HepG2 (cell line): ENCODE results near the gene ODAD4. TPM values are rescaled to one million over a fixed set of nuclear protein-coding genes. Genes with fewer than 3 reads are reported as not detected.

Source experiments
- HNRNPH1 ChIP-seq: fragments of 200-400 bp; formaldehyde crosslinking; optimal IDR thresholded peaks from 2 replicates; pipeline ENCODE3; 2017; ENCODE audit warnings: mild to moderate bottlenecking, low read depth, low read length
- NFE2L1 ChIP-seq: sonication (generic); formaldehyde crosslinking; IDR thresholded peaks from 2 replicates; pipeline ENCODE4 v1.4.0; 2020; ENCODE audit warnings: missing genetic modification reagents, mild to moderate bottlenecking, borderline replicate concordance
- NR0B2 ChIP-seq: sonication (generic); formaldehyde crosslinking; IDR thresholded peaks from 2 replicates; pipeline ENCODE4 v1.4.0; 2020; ENCODE audit warnings: mild to moderate bottlenecking, missing genetic modification reagents
- POLR2G ChIP-seq: fragments of 200-400 bp; formaldehyde crosslinking; IDR thresholded peaks from 2 replicates; pipeline ENCODE4 v1.6.1; 2018; ENCODE audit warnings: mild to moderate bottlenecking, low read depth, low read length, moderate library complexity
- PPARG ChIP-seq: conservative IDR thresholded peaks from 2 replicates; pipeline ENCODE4 v1.6.1; 2016; ENCODE audit warnings: missing biosample characterization, missing genetic modification reagents
- RNF2 ChIP-seq: fragments of 450-650 bp; conservative IDR thresholded peaks from 2 replicates; pipeline ENCODE4 v1.6.1; 2016; ENCODE audit warnings: low read depth
- RXRA ChIP-seq: sonication (generic); formaldehyde crosslinking; IDR thresholded peaks from 2 replicates; pipeline ENCODE4 v1.5.1; 2020; ENCODE audit warnings: missing genetic modification reagents
- polyA plus RNA-seq, 8 experiments: library from polyadenylated mRNA; depleted of rRNA in 3 of 8; stranded (reverse) in 7 of 8; unstranded in 1 of 8; fragments of >200 nt; fragmentation: Illumina TruSeq in 4 of 8; extraction: Trizol in 4 of 8; gene quantifications; 2 replicates each; pipeline versions ENCODE4 v1.2.1 to v1.2.3, GENCODE V29; 2011 to 2016; ENCODE audit warnings: low read depth in 4 of 8, missing spikeins in 1 of 8, mixed read lengths in 1 of 8; ENCODE audit not compliant: insufficient read depth in 1 of 8
- total RNA-seq, 5 experiments: library from RNA; depleted of rRNA; stranded (reverse); fragments of >200 nt; fragmentation: Illumina TruSeq; extraction: Trizol; gene quantifications; 2 replicates each; pipeline ENCODE4 v1.2.3, GENCODE V29; 2016; ENCODE audit warnings: low read depth in 1 of 5
- TF ChIP-seq, protein P1 (sequence below): sonication (generic); formaldehyde crosslinking; IDR thresholded peaks from 2 replicates; pipeline ENCODE4 v1.4.0; 2020; ENCODE audit warnings: missing genetic modification reagents, borderline replicate concordance
- TF ChIP-seq, protein P2 (sequence below), 2 experiments: IDR thresholded peaks; 2 replicates each; pipeline ENCODE4 v1.6.1; 2011 to 2012; ENCODE audit warnings: low read length in 2 of 2, borderline replicate concordance in 1 of 2, low read depth in 1 of 2, mild to moderate bottlenecking in 1 of 2, moderate library complexity in 1 of 2
- TF ChIP-seq, protein P3 (sequence below): sonication (generic); formaldehyde crosslinking; IDR thresholded peaks from 2 replicates; pipeline ENCODE4 v1.5.0; 2020; ENCODE audit warnings: mild to moderate bottlenecking, missing genetic modification reagents

The ODAD4 gene
- total and polyA plus RNA-seq, 2 of the 13 experiments (the other 11 are each of a cell fraction or from before 2014, with no cell fraction given): 0.48 to 0.53 TPM

DNA sequence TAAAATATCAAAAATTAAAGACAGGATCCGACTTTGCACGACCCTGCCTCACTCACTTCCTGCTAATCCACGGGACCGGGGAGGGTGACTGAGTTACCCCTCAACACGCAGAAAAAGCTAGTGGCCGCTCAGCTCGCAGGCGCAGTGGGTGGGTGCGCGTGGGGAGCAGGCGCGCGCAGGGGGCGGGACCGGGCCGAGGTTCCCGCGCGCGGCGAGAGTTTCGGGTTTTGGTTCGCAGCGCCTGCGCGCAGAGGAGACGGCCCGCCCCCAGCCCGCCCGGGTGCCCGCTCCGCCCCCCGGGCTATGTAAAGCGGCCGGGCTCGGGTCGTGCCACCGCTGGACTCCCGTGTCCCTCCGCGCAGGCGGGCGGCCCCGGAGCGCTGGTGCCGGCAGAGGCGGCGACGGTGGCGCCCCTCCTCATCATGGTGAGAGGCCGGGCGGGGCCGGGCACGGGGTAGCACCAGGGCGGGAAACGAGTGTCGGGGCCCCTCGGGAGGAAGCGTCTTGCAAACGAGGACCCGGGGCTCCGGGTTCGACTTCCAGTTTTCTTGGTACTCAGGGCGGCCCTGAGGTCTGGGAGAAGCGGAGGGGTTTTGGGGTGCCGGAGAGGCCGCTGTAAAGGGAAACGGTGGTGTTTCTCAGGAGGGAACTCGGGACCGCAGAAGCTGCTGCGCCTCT lies 36.2 kb downstream of the ODAD4 start, which contains the start of gene CNP (continued):
- TF ChIP-seq PPARG (CRISPR knock-in tag) (peak; percentile 47; the same call in 1 of the 2 replicates), RXRA (no peak; the same call in 1 of the 2 replicates), NR0B2 (CRISPR knock-in tag) (no peak; the same call in 1 of the 2 replicates), NFE2L1 (CRISPR knock-in tag) (0 out of 2 replicates have a peak, but pooled peaks have one; percentile 44), RNF2 (0 out of 2 replicates have a peak, but pooled peaks have one; percentile 47), HNRNPH1 (no peak), POLR2G (peak; percentile 91)
- TF ChIP-seq, protein P1, sequence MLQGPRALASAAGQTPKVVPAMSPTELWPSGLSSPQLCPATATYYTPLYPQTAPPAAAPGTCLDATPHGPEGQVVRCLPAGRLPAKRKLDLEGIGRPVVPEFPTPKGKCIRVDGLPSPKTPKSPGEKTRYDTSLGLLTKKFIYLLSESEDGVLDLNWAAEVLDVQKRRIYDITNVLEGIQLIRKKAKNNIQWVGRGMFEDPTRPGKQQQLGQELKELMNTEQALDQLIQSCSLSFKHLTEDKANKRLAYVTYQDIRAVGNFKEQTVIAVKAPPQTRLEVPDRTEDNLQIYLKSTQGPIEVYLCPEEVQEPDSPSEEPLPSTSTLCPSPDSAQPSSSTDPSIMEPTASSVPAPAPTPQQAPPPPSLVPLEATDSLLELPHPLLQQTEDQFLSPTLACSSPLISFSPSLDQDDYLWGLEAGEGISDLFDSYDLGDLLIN: peak; percentile 14; the same call in 1 of the 2 replicates
- TF ChIP-seq, protein P2, sequence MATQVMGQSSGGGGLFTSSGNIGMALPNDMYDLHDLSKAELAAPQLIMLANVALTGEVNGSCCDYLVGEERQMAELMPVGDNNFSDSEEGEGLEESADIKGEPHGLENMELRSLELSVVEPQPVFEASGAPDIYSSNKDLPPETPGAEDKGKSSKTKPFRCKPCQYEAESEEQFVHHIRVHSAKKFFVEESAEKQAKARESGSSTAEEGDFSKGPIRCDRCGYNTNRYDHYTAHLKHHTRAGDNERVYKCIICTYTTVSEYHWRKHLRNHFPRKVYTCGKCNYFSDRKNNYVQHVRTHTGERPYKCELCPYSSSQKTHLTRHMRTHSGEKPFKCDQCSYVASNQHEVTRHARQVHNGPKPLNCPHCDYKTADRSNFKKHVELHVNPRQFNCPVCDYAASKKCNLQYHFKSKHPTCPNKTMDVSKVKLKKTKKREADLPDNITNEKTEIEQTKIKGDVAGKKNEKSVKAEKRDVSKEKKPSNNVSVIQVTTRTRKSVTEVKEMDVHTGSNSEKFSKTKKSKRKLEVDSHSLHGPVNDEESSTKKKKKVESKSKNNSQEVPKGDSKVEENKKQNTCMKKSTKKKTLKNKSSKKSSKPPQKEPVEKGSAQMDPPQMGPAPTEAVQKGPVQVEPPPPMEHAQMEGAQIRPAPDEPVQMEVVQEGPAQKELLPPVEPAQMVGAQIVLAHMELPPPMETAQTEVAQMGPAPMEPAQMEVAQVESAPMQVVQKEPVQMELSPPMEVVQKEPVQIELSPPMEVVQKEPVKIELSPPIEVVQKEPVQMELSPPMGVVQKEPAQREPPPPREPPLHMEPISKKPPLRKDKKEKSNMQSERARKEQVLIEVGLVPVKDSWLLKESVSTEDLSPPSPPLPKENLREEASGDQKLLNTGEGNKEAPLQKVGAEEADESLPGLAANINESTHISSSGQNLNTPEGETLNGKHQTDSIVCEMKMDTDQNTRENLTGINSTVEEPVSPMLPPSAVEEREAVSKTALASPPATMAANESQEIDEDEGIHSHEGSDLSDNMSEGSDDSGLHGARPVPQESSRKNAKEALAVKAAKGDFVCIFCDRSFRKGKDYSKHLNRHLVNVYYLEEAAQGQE (IDR thresholded peaks at IDR 0.05; ENCODE audit: borderline replicate concordance in 1 of 2, low read depth in 1 of 2, low read length in 2 of 2): peak in 1 of 2 experiments; percentile 69; a peak in 1 of 4 replicates
- TF ChIP-seq, protein P3, sequence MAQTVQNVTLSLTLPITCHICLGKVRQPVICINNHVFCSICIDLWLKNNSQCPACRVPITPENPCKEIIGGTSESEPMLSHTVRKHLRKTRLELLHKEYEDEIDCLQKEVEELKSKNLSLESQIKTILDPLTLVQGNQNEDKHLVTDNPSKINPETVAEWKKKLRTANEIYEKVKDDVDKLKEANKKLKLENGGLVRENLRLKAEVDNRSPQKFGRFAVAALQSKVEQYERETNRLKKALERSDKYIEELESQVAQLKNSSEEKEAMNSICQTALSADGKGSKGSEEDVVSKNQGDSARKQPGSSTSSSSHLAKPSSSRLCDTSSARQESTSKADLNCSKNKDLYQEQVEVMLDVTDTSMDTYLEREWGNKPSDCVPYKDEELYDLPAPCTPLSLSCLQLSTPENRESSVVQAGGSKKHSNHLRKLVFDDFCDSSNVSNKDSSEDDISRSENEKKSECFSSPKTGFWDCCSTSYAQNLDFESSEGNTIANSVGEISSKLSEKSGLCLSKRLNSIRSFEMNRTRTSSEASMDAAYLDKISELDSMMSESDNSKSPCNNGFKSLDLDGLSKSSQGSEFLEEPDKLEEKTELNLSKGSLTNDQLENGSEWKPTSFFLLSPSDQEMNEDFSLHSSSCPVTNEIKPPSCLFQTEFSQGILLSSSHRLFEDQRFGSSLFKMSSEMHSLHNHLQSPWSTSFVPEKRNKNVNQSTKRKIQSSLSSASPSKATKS (CRISPR knock-in tag): no peak
